C1 segment of cervical spinal cord (tissue), 14 donors: Measurements from ENCODE around the gene TMEM170B.

ENCODE experiments used
- DNase-seq, 14 donors: peaks; one replicate each; lab custom pipeline; 2025; lab: John Stamatoyannopoulos, UW

Gene TMEM170B

GRCh38 chr6:11537229-11538051 is at the start of gene TMEM170B:
TMEM170B (plus strand) TSS chr6:11537749; CDS start chr6:11538278, 529 bp downstream.
- peak; percentile 86 to 98 (median 95) for DNase-seq

- DNase-seq = no peak
These were observed 46.6 kb upstream of the TMEM170B start for GRCh38 chr6:11490996-11491395.

GRCh38 chr6:11491596-11492463 is 45.7 kb upstream of the TMEM170B start:
- DNase-seq = no peak

- DNase-seq = no peak
These were observed 44.9 kb upstream of the TMEM170B start for GRCh38 chr6:11492464-11493290.

GRCh38 chr6:11493974-11494373 is 43.6 kb upstream of the TMEM170B start:
- no peak for DNase-seq

- DNase-seq = peak in 1 of 14 donors; percentile 7
These were observed 42.6 kb upstream of the TMEM170B start for GRCh38 chr6:11494786-11495564.

GRCh38 chr6:11495565-11496145 is 41.9 kb upstream of the TMEM170B start:
- DNase-seq = peak in 1 of 14 donors; percentile 10

GRCh38 chr6:11496152-11497060 is 41.1 kb upstream of the TMEM170B start:
- DNase-seq = peak in 10 of 14 donors; percentile 11 to 70 (median 30)

GRCh38 chr6:11497107-11497506 is 40.4 kb upstream of the TMEM170B start:
- no peak for DNase-seq

GRCh38 chr6:11497881-11498280 is 39.7 kb upstream of the TMEM170B start:
- DNase-seq = peak in 2 of 14 donors; percentile 23 to 39

- no peak for DNase-seq
These were observed 37.5 kb upstream of the TMEM170B start for GRCh38 chr6:11500008-11500407.

GRCh38 chr6:11509471-11509870 is 28.1 kb upstream of the TMEM170B start:
- DNase-seq = no peak

GRCh38 chr6:11514672-11515071 is 22.9 kb upstream of the TMEM170B start:
- DNase-seq = no peak

- DNase-seq = no peak
These were observed 21.8 kb upstream of the TMEM170B start for GRCh38 chr6:11515763-11516162.

GRCh38 chr6:11522812-11523605 is 14.5 kb upstream of the TMEM170B start:
- DNase-seq = no peak

GRCh38 chr6:11525468-11526155 is 11.9 kb upstream of the TMEM170B start:
- peak in 1 of 14 donors; percentile 9 for DNase-seq

- no peak for DNase-seq
These were observed 11.4 kb upstream of the TMEM170B start for GRCh38 chr6:11526156-11526505.
